ENCODE measurements around the gene SLC17A2. TPM values are rescaled to one million over a fixed set of nuclear protein-coding genes. Genes with fewer than 3 reads are reported as not detected.

Gene SLC17A2, protein sequence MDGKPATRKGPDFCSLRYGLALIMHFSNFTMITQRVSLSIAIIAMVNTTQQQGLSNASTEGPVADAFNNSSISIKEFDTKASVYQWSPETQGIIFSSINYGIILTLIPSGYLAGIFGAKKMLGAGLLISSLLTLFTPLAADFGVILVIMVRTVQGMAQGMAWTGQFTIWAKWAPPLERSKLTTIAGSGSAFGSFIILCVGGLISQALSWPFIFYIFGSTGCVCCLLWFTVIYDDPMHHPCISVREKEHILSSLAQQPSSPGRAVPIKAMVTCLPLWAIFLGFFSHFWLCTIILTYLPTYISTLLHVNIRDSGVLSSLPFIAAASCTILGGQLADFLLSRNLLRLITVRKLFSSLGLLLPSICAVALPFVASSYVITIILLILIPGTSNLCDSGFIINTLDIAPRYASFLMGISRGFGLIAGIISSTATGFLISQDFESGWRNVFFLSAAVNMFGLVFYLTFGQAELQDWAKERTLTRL
- total RNA-seq: not detected

DNA sequence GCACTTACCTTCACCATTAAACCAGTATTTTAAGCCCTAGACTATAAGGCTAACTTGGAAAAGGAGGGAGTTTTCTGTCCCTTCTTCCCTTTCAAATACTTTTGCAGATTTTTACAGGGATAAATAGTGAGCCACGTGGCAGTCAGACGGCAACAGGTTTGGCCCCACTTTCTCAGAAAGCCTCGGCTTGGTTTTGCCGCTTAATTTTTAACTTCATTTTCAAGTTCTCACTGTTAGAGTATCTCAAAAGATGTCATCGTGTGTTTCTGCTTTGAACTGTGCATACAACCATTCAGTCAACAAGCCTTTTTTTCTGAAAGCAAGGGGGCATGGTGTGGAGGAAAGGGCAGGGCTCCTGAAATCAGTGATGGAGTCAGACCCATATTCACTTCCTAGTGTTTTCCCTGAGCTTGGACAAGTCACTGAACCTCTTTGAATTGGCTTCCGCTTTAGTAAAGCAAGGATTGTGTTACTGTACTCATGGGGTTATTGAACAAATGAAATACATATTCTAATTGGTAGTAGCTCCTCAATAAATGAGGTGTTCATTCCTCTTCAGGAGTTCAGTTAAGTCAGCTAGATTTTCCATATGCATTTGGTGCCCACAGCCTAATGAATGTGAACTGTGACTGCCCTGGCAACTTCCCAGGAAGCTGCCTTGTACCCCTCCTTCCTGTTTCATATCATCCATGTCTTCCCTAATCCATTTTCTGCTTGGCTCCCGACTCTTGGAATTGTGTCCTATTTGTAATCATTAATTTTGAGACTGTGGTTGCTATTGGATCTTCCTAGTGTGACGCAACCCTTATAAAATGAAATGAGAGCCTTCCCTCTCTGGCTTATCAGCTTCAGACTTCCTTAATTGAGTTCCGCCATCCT, at the start of gene SLC17A2:
SLC17A2 (minus strand) TSS at position 160 of the 879 bp plus-strand sequence. CDS start 4,895 bp downstream, outside the sequence.
- no peak for DNase-seq (ENCODE audit: low read depth in 2 of 3, low spot score in 2 of 3)

GRCh38 chr6:25975923-25976560, 45.6 kb upstream of the SLC17A2 start:
- DNase-seq (ENCODE audit: low read depth in 2 of 3, low spot score in 2 of 3): no peak

GRCh38 chr6:25973923-25974555, 43.5 kb upstream of the SLC17A2 start:
- DNase-seq (ENCODE audit: low read depth in 2 of 3, low spot score in 2 of 3): no peak

- DNase-seq (ENCODE audit: low read depth in 2 of 3, low spot score in 2 of 3): no peak
Measured at GRCh38 chr6:25972902-25973301, 42.4 kb upstream of the SLC17A2 start.

DNA sequence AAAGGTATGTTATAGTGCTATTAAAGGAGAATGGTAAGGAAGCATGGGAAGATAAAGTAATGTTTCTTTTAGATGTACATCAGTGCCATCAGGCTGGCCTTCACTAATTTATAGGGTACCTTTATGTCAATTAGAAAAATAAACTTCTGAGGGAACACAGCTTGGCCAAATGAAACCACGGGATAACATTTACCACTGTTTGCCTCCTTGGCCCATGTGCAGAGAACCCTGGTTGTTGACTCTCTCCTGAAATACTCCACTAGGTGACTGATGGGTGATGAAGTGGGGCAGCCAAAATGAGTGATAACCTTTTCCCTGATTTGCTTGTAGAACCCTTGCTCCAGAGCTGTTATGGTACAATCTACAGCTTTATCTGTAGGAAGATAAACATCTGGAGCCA, 41.6 kb upstream of the SLC17A2 start:
- no peak for DNase-seq (ENCODE audit: low read depth in 2 of 3, low spot score in 2 of 3)

DNA sequence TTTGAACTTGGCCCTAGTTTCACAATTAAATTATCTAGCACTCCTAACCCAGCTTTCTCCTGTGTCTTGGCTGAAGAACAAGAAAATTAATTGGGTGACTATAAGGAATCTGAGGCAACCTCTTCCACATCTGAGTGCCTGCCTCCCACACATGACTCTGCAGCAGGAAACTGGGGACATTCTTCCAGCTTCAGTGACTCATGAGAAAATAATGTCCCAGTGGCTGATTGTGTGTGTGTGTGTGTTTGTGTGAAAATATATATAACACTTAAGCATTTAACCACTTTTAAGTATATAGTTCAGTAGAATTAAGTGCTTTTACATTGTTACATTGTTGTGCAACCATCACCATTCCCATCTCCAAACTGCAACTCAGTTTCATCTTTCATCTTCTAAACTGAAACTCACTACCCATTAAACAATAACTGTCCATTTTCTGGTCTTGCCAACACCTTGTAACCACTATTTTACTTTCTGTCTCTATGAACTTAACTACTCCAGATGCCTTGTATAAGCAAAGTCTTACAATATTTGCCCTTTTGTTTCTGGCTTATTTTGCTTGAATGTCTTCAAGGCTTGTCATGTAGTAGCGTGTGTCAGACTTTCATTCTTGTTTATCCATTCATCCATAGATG, 40.8 kb upstream of the SLC17A2 start:
- DNase-seq (ENCODE audit: low read depth in 2 of 3, low spot score in 2 of 3): no peak

DNA sequence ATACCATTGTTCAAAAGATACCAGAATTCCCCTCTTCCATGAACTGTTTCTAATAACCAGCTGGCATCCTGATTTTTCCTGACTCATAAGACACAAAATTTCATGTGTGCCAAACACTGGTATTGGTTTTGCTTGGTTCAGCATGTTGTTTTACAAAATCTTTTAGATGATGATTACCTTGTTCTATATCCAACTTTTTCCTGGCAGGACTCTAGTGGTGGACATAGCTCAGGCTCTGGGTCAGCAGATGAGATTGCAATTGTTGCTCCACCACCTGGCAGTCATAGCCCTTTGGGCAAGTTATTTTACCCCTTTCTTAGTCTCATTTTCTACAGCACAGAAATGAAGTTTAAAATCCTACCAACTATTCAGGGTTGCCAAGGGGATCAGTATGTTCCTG, 38.3 kb upstream of the SLC17A2 start:
- no peak for DNase-seq (ENCODE audit: low read depth in 2 of 3, low spot score in 2 of 3)

GRCh38 chr6:25966711-25967110, 36.2 kb upstream of the SLC17A2 start:
- DNase-seq (ENCODE audit: low read depth in 2 of 3, low spot score in 2 of 3): no peak

DNA sequence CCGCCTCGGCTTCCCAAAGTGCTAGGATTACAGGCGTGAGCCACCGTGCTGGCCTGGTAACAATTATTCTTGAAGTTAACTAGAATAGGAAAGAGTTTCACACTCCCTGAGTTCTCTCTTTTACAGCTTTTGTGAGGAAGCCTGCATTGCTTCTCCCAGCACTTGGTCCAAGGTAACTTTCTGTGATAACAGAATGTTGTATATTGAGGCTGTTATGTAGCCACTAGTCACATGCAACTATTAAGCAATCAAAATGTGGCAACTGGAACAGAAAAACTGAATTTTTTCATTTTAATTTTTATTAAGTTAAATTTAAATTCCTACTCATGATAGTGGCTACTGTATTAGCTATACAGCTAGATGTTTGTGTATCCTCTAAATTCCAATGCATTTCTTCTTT, 34.6 kb upstream of the SLC17A2 start:
- no peak for DNase-seq (ENCODE audit: low read depth in 2 of 3, low spot score in 2 of 3)

DNA sequence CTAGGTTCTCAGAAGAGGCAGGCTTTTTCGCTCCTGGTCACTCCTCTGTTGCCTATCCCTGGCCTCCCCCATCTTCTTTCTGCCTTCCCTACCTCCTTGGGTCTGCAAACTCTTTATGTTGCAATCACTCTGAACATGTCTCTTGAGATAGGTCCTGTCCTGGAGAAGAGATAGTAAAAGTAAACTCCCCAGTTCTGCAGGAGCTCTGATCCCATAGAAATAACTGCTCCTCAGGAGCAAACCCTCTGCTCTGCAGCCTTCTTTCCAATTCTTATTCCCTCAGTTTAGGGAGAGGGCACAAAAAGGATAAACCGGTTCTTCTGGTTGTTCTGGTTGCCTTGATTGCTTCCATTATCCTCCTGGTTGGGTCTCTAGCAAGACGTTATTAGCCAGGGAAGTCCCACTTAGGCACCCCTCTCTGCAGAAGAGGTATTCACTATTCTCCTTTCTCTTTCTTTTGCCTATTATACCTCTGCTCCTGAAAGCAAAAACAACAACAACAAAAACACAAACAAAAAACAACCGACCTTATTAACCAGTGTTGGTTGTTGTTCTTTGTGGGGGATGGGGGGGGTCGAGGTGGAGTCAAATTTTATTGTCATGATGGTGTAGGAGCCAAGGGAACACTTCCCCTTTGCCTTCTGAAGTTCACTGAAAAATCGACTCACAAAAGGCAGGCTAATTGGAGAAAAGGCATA, 33.1 kb upstream of the SLC17A2 start:
- peak in 1 of 3 donors; percentile 10 for DNase-seq (ENCODE audit: low read depth in 2 of 3, low spot score in 2 of 3)

DNA sequence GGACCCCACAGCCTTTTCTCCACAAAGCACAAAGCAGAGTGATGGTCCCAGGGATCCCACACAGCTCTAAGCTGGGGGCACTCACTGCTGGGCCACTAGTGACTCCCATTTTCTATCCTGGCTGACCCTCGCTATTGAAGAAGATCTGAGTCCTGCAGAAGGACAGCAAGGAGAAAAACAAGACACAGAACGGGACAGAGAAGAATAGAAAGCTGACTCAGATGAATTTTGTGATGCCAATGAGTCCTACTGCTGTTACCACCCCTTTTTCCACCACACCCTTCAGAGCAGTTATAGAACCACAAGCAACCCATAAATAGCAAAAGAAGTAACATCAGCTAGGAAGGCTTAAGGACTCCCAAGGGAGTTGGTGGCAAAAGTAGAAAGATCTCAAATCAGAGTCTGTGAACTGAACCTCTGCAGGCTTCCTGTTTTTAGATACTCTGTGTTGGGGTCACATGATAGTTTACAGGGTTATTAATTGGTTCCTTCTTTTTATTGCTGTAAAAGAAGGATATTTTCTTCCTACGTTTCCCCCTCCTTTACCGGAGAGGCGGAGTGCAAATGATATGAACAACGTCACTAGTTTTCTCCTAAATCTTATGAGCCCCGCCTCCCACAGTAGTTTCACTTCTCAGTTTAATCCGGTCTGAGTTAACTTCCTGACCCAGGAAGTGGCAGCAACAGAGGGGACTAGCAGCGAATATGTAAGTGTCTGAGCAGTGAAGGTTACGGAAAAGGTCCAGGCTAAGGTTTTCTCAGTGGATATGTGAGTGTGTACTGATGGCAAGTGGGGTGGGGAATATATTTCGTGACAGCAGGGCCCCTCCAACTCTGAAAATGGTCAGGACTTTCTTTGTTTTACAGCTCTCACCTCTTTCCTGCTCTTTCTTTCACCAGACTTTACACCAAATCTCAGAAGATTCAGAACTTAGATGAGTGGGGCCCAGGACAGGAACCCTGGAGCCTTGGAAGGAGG, 31.9 kb upstream of the SLC17A2 start, which contains the start of gene TRIM38:
TRIM38 (plus strand) TSS at position 654 of the 979 bp plus-strand sequence. CDS start 3,721 bp downstream, outside the sequence.
- DNase-seq (ENCODE audit: low read depth in 2 of 3, low spot score in 2 of 3): peak; percentile 57 to 97 (median 92)

- DNase-seq (ENCODE audit: low read depth in 2 of 3, low spot score in 2 of 3): no peak
Measured at GRCh38 chr6:25961619-25962148, 31.2 kb upstream of the SLC17A2 start.

- DNase-seq (ENCODE audit: low read depth in 2 of 3, low spot score in 2 of 3): no peak
Measured at GRCh38 chr6:25960734-25961133, 30.2 kb upstream of the SLC17A2 start.

GRCh38 chr6:25959890-25960536, 29.5 kb upstream of the SLC17A2 start:
- no peak for DNase-seq (ENCODE audit: low read depth in 2 of 3, low spot score in 2 of 3)

GRCh38 chr6:25958700-25959162, 28.2 kb upstream of the SLC17A2 start:
- peak in 1 of 3 donors; percentile 74 for DNase-seq (ENCODE audit: low read depth in 2 of 3, low spot score in 2 of 3)

DNA sequence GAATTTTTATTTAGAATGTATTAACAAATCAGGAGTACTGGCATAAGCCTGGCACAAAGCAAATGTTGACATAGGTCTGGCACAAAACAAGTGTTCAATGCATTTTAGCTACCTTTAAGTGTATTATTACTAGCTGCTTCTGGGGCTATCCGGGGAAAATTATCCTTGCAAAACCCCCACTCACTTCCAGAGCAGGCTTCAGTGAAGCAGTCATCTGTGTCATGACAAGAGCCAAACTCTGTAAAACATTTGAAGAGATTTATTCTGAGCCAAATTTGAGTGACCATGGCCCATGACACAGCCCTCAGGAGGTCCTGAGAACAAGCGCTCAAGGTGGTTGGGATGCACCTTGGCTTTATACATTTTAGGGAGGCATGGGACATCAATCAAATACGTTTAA, 25.7 kb upstream of the SLC17A2 start:
- DNase-seq (ENCODE audit: low read depth in 2 of 3, low spot score in 2 of 3): no peak

- no peak for DNase-seq (ENCODE audit: low read depth in 2 of 3, low spot score in 2 of 3)
Measured at GRCh38 chr6:25954756-25955155, 24.3 kb upstream of the SLC17A2 start.
